ENCODE results near the gene GPAM. TPM values are rescaled to one million over a fixed set of nuclear protein-coding genes. Genes with fewer than 3 reads are reported as not detected.

The GPAM gene
- polyA plus RNA-seq, 3 donors: 0.37 to 1.3 (median 0.59) TPM

DNA sequence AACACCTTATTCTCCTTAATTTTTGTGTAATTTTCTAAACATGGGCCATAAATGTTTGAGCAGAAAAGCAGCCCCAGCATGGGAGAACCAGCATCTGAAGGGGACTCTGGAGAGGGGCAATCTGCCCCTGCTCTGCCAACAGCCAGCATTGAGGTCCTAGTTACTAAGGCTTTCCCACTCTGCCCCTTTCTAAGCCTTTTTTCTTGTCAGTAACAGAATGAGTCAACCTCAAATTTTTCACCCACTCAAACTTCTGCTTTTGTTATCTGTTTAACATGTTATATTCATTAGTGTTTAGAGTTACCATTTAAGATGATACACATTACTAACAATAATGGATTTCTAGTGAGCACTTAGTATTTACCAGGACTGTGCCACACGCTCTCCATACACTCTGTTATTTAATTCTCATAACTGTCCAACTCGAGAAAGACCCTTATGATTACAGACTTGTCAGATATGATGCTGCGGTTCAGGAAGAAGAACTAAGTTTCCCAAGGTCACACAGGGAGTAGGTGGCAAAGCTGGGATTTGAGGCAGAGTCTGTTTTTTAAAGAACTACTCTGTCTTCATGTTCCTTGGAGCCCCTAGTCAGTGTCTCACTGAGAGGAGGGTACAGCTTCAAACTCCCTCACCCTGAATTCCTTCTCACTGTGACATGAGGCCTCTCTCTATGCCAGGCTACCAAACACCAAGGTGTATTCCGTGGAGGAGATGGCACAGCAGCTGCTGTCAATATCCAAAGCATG lies 19.9 kb upstream of the GPAM start:
- no peak for DNase-seq
- Mint-ChIP-seq H3K27me3 (ENCODE audit: low read depth in 3 of 3) (peaks cover 23 to 42% (median 31%) of the 10 kb centered on the region in 3 donors), H3K9me3 (peaks cover 0 to 3% (median 0%) of the 10 kb centered on the region in 7 donors), H3K27ac (peak overlapping the region in 1 of 7 donors; percentile 15), H3K4me1 (no peaks in the 10 kb centered on the region), H3K4me3 (peak overlapping the region in 1 of 2 donors; percentile 4), H3K36me3 (no peaks in the 10 kb centered on the region)
- H3K9ac ChIP-seq (ENCODE audit: insufficient read depth, low read length, poor library complexity, severe bottlenecking): no peak overlapping the region
- no peak overlapping the region for H3K4me2 ChIP-seq (replicated peaks; ENCODE audit: extremely low read depth, low read length, poor library complexity, severe bottlenecking)
- no peaks in the 10 kb centered on the region for H3K36me3 ChIP-seq (replicated peaks in 1 of 2; ENCODE audit: control insufficient read depth in 1 of 2, insufficient read depth in 2 of 2, low read length in 2 of 2)
- H3K9me3 ChIP-seq (replicated peaks in 1 of 2; ENCODE audit: control insufficient read depth in 1 of 2, insufficient read depth in 1 of 2, low read length in 2 of 2): no peaks in the 10 kb centered on the region
- H3K4me3 ChIP-seq (replicated peaks in 1 of 3; ENCODE audit: low read depth in 2 of 3, low read length in 3 of 3): no peak overlapping the region
- H3K4me1 ChIP-seq (ENCODE audit: control insufficient read depth in 1 of 2, insufficient read depth in 2 of 2, low read length in 2 of 2): no peaks in the 10 kb centered on the region
- TF ChIP-seq, protein P1, sequence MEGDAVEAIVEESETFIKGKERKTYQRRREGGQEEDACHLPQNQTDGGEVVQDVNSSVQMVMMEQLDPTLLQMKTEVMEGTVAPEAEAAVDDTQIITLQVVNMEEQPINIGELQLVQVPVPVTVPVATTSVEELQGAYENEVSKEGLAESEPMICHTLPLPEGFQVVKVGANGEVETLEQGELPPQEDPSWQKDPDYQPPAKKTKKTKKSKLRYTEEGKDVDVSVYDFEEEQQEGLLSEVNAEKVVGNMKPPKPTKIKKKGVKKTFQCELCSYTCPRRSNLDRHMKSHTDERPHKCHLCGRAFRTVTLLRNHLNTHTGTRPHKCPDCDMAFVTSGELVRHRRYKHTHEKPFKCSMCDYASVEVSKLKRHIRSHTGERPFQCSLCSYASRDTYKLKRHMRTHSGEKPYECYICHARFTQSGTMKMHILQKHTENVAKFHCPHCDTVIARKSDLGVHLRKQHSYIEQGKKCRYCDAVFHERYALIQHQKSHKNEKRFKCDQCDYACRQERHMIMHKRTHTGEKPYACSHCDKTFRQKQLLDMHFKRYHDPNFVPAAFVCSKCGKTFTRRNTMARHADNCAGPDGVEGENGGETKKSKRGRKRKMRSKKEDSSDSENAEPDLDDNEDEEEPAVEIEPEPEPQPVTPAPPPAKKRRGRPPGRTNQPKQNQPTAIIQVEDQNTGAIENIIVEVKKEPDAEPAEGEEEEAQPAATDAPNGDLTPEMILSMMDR (IDR thresholded peaks at IDR 0.05): no peak
- H2AFZ ChIP-seq (ENCODE audit: insufficient read depth, low read depth, low read length, poor library complexity, severe bottlenecking): no peak overlapping the region
- WGBS (ENCODE audit: insufficient coverage): no CpG with 5 or more reads among the region's 4 CpGs
- peaks cover 17 to 35% of the 10 kb centered on the region in 2 donors for H3K27me3 ChIP-seq (ENCODE audit: control insufficient read depth in 2 of 2, insufficient read depth in 2 of 2, low read length in 2 of 2)
- no peak overlapping the region for H3K27ac ChIP-seq (ENCODE audit: low read depth in 1 of 2, low read length in 2 of 2)
- no peaks in the 10 kb centered on the region for H4K20me1 ChIP-seq (ENCODE audit: insufficient read depth, low read length)
- H3K79me2 ChIP-seq (ENCODE audit: insufficient read depth, low read length): no peaks in the 10 kb centered on the region
- intact Hi-C loops (cut with micrococcal nuclease): no loop called here

DNA sequence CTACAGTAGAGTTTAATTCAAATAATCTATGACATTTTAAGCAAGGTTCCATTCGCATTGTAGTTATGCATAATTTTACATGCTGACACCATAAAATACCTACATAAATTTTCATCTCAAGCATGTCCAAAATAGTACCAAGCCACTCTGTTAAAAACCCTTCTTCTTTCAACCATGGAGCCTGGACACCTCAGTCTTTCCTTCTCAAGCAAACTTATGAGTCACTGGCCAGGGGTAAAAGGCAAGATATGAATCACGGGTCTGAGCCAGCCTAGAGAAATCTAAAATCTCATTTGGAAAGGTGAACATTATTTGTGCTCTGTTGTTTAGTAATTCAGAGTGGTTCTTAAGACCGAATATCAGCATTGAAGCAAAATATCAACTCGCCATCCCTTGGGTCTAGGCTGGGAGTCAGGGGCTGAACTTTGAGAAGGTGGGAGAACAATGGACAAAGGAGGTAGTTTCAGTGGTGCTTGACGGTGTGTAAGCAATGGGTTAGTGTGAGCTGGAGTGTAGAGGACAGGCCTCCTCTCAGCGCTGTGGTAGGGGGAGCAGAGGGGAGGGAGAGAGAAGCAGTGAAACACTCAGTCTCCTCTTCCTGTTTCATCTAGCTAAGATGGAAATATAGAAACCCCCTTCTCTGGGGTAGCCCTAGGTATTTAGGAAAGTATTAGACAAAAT lies 19.1 kb upstream of the GPAM start:
- Histone ChIP-seq H3K9me3 (replicated peaks in 1 of 2; ENCODE audit: control insufficient read depth in 1 of 2, insufficient read depth in 1 of 2, low read length in 2 of 2) (no peaks in the 10 kb centered on the region), H3K4me3 (replicated peaks in 1 of 3; ENCODE audit: low read depth in 2 of 3, low read length in 3 of 3) (no peak overlapping the region), H3K27ac (ENCODE audit: low read depth in 1 of 2, low read length in 2 of 2) (no peak overlapping the region), H3K9ac (ENCODE audit: insufficient read depth, low read length, poor library complexity, severe bottlenecking) (no peak overlapping the region), H3K79me2 (ENCODE audit: insufficient read depth, low read length) (no peaks in the 10 kb centered on the region), H4K20me1 (ENCODE audit: insufficient read depth, low read length) (no peaks in the 10 kb centered on the region), H3K4me2 (replicated peaks; ENCODE audit: extremely low read depth, low read length, poor library complexity, severe bottlenecking) (no peak overlapping the region), H3K27me3 (ENCODE audit: control insufficient read depth in 2 of 2, insufficient read depth in 2 of 2, low read length in 2 of 2) (peaks cover 16 to 29% of the 10 kb centered on the region in 2 donors), H2AFZ (ENCODE audit: insufficient read depth, low read depth, low read length, poor library complexity, severe bottlenecking) (no peak overlapping the region), H3K36me3 (replicated peaks in 1 of 2; ENCODE audit: control insufficient read depth in 1 of 2, insufficient read depth in 2 of 2, low read length in 2 of 2) (no peaks in the 10 kb centered on the region), H3K4me1 (ENCODE audit: control insufficient read depth in 1 of 2, insufficient read depth in 2 of 2, low read length in 2 of 2) (no peaks in the 10 kb centered on the region)
- TF ChIP-seq, protein P1 (IDR thresholded peaks at IDR 0.05): no peak
- Mint-ChIP-seq H3K4me3 (no peak overlapping the region), H3K4me1 (no peaks in the 10 kb centered on the region), H3K27me3 (ENCODE audit: low read depth in 3 of 3) (peaks cover 21 to 36% (median 26%) of the 10 kb centered on the region in 3 donors), H3K27ac (no peak overlapping the region), H3K9me3 (peaks cover 0 to 3% (median 0%) of the 10 kb centered on the region in 7 donors), H3K36me3 (no peaks in the 10 kb centered on the region)
- DNase-seq: no peak
- intact Hi-C loops (cut with micrococcal nuclease): no loop called here
- WGBS (ENCODE audit: insufficient coverage): 100% methylated on average over 1 of the region's 6 CpGs

Measured in CD14-positive monocyte (primary cell).